GM23338 (cell line): ENCODE measurements around the gene IYD.

Experiments
- CREB1 ChIP-seq: fragments of 250-450 bp; sonication (Bioruptor Pico); IDR thresholded peaks from 2 replicates; pipeline ENCODE4 v1.5.0; 2020; ENCODE audit warnings: low read depth, mild to moderate bottlenecking, moderate library complexity
- CTCF ChIP-seq, 2 experiments: fragments of 200-600 bp in 1 of 2; sonication (generic) in 1 of 2; conservative IDR thresholded peaks; 2 replicates each; pipeline versions ENCODE4 v1.5.1 to v1.6.1; 2016 to 2017; ENCODE audit warnings: antibody characterized with exemption in 2 of 2, low read depth in 2 of 2, mild to moderate bottlenecking in 2 of 2, moderate library complexity in 1 of 2
- ETS1 ChIP-seq: IDR thresholded peaks from 2 replicates; pipeline ENCODE4 v1.6.1; 2016; ENCODE audit warnings: antibody characterized with exemption
- EZH2 ChIP-seq: fragments of 200-600 bp; sonication (generic); IDR thresholded peaks from one replicate; pipeline ENCODE4 v1.8.0; 2017; ENCODE audit warnings: antibody characterized with exemption, mild to moderate bottlenecking, low read depth; ENCODE audit not compliant: unreplicated experiment
- EZH2phosphoT487 ChIP-seq: fragments of 200-600 bp; sonication (generic); IDR thresholded peaks from one replicate; pipeline ENCODE4 v1.8.1; 2018; ENCODE audit warnings: antibody characterized with exemption; ENCODE audit not compliant: unreplicated experiment
- JUNB ChIP-seq: IDR thresholded peaks from one replicate; pipeline ENCODE4 v1.6.1; 2016; ENCODE audit warnings: antibody characterized with exemption; ENCODE audit not compliant: unreplicated experiment
- POLR2AphosphoS5 ChIP-seq: IDR thresholded peaks from 2 replicates; pipeline ENCODE4 v1.6.1; 2016; ENCODE audit warnings: antibody characterized with exemption, low read depth
- REST ChIP-seq: IDR thresholded peaks from one replicate; pipeline ENCODE4 v1.6.1; 2018; ENCODE audit warnings: antibody characterized with exemption; ENCODE audit not compliant: unreplicated experiment
- STAT1 ChIP-seq: IDR thresholded peaks from one replicate; pipeline ENCODE4 v1.6.1; 2016; ENCODE audit warnings: antibody characterized with exemption; ENCODE audit not compliant: unreplicated experiment
- ZNF114 ChIP-seq: fragments of 250-450 bp; sonication (Bioruptor Pico); IDR thresholded peaks from 2 replicates; pipeline ENCODE4 v1.5.0; 2020; ENCODE audit warnings: mild to moderate bottlenecking, moderate library complexity
- ZNF331 ChIP-seq: fragments of 250-450 bp; sonication (Bioruptor Pico); IDR thresholded peaks from 2 replicates; pipeline ENCODE4 v1.5.0; 2020; ENCODE audit warnings: low read depth, mild to moderate bottlenecking, moderate library complexity
- ZNF462 ChIP-seq: fragments of 250-450 bp; sonication (Bioruptor Pico); IDR thresholded peaks from 2 replicates; pipeline ENCODE4 v1.5.0; 2020; ENCODE audit warnings: mild to moderate bottlenecking, moderate library complexity

- no peak for TF ChIP-seq EZH2
- no peak for TF ChIP-seq CTCF (conservative IDR thresholded peaks at IDR 0.05; ENCODE audit: low read depth in 2 of 2)
- TF ChIP-seq EZH2phosphoT487: no peak
- TF ChIP-seq POLR2AphosphoS5: no peak
- no peak for TF ChIP-seq JUNB
- no peak for TF ChIP-seq CREB1
- TF ChIP-seq STAT1: no peak
- TF ChIP-seq ETS1: no peak
- no peak for TF ChIP-seq ZNF462 (CRISPR knock-in tag)
- TF ChIP-seq REST: no peak
- TF ChIP-seq ZNF331 (CRISPR knock-in tag): no peak
- no peak for TF ChIP-seq ZNF114 (CRISPR knock-in tag)
These were observed 70.6 kb downstream of the IYD start for GRCh38 chr6:150439373-150439772.
